IMR-90 (cell line): ENCODE measurements around the gene TMCC1. TPM values are rescaled to one million over a fixed set of nuclear protein-coding genes. Genes with fewer than 3 reads are reported as not detected.

Experiments
- ATAC-seq: fragments of 200-7000 bp; cut with Tn5 transposase; 2 replicates; pipeline ENCODE4 v1.9.1; 2020; ENCODE audit warnings: low read depth, mild to moderate bottlenecking, moderate library complexity
- BruUV-seq: library from RNA; stranded (reverse); fragments of 400-500 nt; replicated peaks from 2 replicates; lab custom pipeline; 2021; lab: Mats Ljungman, UMichigan
- CTCF ChIA-PET: fragments of 300-600 bp; formaldehyde crosslinking; extraction: SDS; loops from one replicate; lab custom pipeline; 2021; ENCODE audit warnings: antibody characterized with exemption; lab: Yijun Ruan, JAX
- POLR2A ChIA-PET: fragments of 300-600 bp; sonication (Branson Sonifier 250); formaldehyde crosslinking; loops from one replicate; lab custom pipeline; 2022; ENCODE audit warnings: antibody characterized with exemption; ENCODE audit not compliant: unreplicated experiment; lab: Charles Lee
- DNase-seq: peaks from one replicate; pipeline ENCODE4 v3.0.0; 2013
- H2AFZ ChIP-seq: replicated peaks from 2 replicates; pipeline ENCODE3; 2013; ENCODE audit warnings: low read length, mild to moderate bottlenecking; ENCODE audit not compliant: poor library complexity
- H2AK5ac ChIP-seq: 2 replicates; pipeline ENCODE4 v1.6.1; 2013; ENCODE audit warnings: low read depth, low read length, inconsistent platforms
- H2AK9ac ChIP-seq: replicated peaks from 2 replicates; pipeline ENCODE3; 2013; ENCODE audit warnings: mild to moderate bottlenecking, low read depth, low read length, moderate library complexity; ENCODE audit not compliant: poor library complexity
- H2BK120ac ChIP-seq: 2 replicates; pipeline ENCODE4 v1.6.1; 2013; ENCODE audit warnings: low read depth, low read length, inconsistent platforms
- H2BK15ac ChIP-seq: 3 replicates; pipeline ENCODE4 v1.6.1; 2013; ENCODE audit warnings: low read depth, low read length, inconsistent platforms
- H2BK20ac ChIP-seq: 2 replicates; pipeline ENCODE4 v1.6.1; 2013; ENCODE audit warnings: low read depth, mild to moderate bottlenecking, inconsistent platforms, low read length, moderate library complexity
- H2BK5ac ChIP-seq: 2 replicates; pipeline ENCODE4 v1.6.1; 2013; ENCODE audit warnings: mild to moderate bottlenecking, low read depth, low read length, inconsistent platforms; ENCODE audit not compliant: poor library complexity, severe bottlenecking
- H3K14ac ChIP-seq: replicated peaks from 2 replicates; pipeline ENCODE4 v1.6.1; 2013; ENCODE audit warnings: low read depth, low read length, inconsistent platforms
- H3K18ac ChIP-seq: 2 replicates; pipeline ENCODE4 v1.6.1; 2013; ENCODE audit warnings: low read depth, low read length, control low read depth
- H3K23ac ChIP-seq: 2 replicates; pipeline ENCODE4 v1.6.1; 2013; ENCODE audit warnings: low read depth, low read length, inconsistent platforms
- H3K27ac ChIP-seq: 2 replicates; pipeline ENCODE4 v1.5.1; 2013; ENCODE audit warnings: mild to moderate bottlenecking, control low read depth, low read length; ENCODE audit not compliant: insufficient read depth
- H3K27me3 ChIP-seq: 2 replicates; pipeline ENCODE4 v1.6.1; 2013; ENCODE audit warnings: low read length; ENCODE audit not compliant: control insufficient read depth, insufficient read depth
- H3K36me3 ChIP-seq: 2 replicates; pipeline ENCODE4 v1.6.1; 2013; ENCODE audit warnings: low read length, mixed read lengths; ENCODE audit not compliant: control insufficient read depth, insufficient read depth
- H3K4ac ChIP-seq: 2 replicates; pipeline ENCODE4 v1.6.1; 2013; ENCODE audit warnings: low read depth, low read length, inconsistent platforms
- H3K4me1 ChIP-seq: 2 replicates; pipeline ENCODE4 v1.6.1; 2013; ENCODE audit warnings: low read length, mixed read lengths; ENCODE audit not compliant: control insufficient read depth, insufficient read depth
- H3K4me2 ChIP-seq: 2 replicates; pipeline ENCODE4 v1.6.1; 2013; ENCODE audit warnings: low read depth, mild to moderate bottlenecking, control low read depth, low read length, moderate library complexity
- H3K4me3 ChIP-seq: 2 replicates; pipeline ENCODE4 v1.5.1; 2013; ENCODE audit warnings: low read depth, mild to moderate bottlenecking, control low read depth, low read length, moderate library complexity; ENCODE audit not compliant: insufficient read depth
- H3K56ac ChIP-seq: 2 replicates; pipeline ENCODE4 v1.6.1; 2013; ENCODE audit warnings: low read length, inconsistent platforms; ENCODE audit not compliant: insufficient read depth; ENCODE audit errors: extremely low read depth
- H3K79me1 ChIP-seq, 2 experiments: 2 replicates each; pipeline ENCODE4 v1.6.1; 2013; ENCODE audit warnings: low read length in 2 of 2, inconsistent platforms in 1 of 2, low read depth in 1 of 2
- H3K9ac ChIP-seq: 2 replicates; pipeline ENCODE4 v1.6.1; 2013; ENCODE audit warnings: low read depth, low read length, control low read depth
- H3K9me1 ChIP-seq: 2 replicates; pipeline ENCODE4 v1.6.1; 2013; ENCODE audit warnings: low read length, inconsistent platforms; ENCODE audit not compliant: insufficient read depth
- H3K9me3 ChIP-seq: 2 replicates; pipeline ENCODE4 v1.6.1; 2013; ENCODE audit warnings: low read length; ENCODE audit not compliant: control insufficient read depth, insufficient read depth
- H4K20me1 ChIP-seq: 2 replicates; pipeline ENCODE4 v1.6.1; 2013; ENCODE audit warnings: low read length, inconsistent platforms; ENCODE audit not compliant: insufficient read depth
- H4K5ac ChIP-seq: 2 replicates; pipeline ENCODE4 v1.6.1; 2013; ENCODE audit warnings: mild to moderate bottlenecking, low read depth, low read length, control low read depth
- H4K8ac ChIP-seq, 2 experiments: 2 replicates each; pipeline ENCODE4 v1.6.1; 2013; ENCODE audit warnings: low read depth in 2 of 2, low read length in 2 of 2, control low read depth in 1 of 2, inconsistent platforms in 1 of 2
- H4K91ac ChIP-seq: 2 replicates; pipeline ENCODE4 v1.6.1; 2013; ENCODE audit warnings: low read depth, low read length, inconsistent platforms; ENCODE audit not compliant: insufficient read depth
- WGBS, 2 experiments: methylation state at CpG; one replicate each; pipeline versions ENCODE4 v1.1.5 to v1.1.7; 2013; ENCODE audit warnings: missing lambda C conversion rate in 2 of 2; ENCODE audit not compliant: insufficient read length in 1 of 2; ENCODE audit errors: extremely low coverage in 2 of 2; 5-methylcytosine and 5-hydroxymethylcytosine counted together
- dilution Hi-C: fragments of 300-500 bp; cut with HindIII; formaldehyde crosslinking; loops from one replicate; pipeline ENCODE4 v1.14.3; 2018; ENCODE audit warnings: low sequenced_read_pairs; ENCODE audit not compliant: unreplicated experiment
- in situ Hi-C: fragments of 300-500 bp; cut with MboI; formaldehyde crosslinking; loops from 3 replicates; pipeline ENCODE4 v1.14.3; 2019; ENCODE audit warnings: low sequenced_read_pairs, inconsistent platforms, mixed read lengths
- intact Hi-C: fragments of 100-400 bp; cut with micrococcal nuclease; formaldehyde crosslinking; loops from 2 replicates; pipeline ENCODE4 v1.10.0; 2022
- polyA plus RNA-seq, 3 experiments: library from polyadenylated mRNA; depleted of rRNA; stranded (reverse); fragments of >200 nt; gene quantifications; 2 replicates each; pipeline ENCODE4 v1.2.3, GENCODE V29; 2012; ENCODE audit warnings: low replicate concordance in 1 of 3
- total RNA-seq: library from RNA; depleted of rRNA; stranded (reverse); fragments of >200 nt; gene quantifications from 2 replicates; pipeline ENCODE4 v1.2.3, GENCODE V29; 2012
- TF ChIP-seq, protein P1 (sequence below): fragments of 150-350 bp; IDR thresholded peaks from 2 replicates; pipeline ENCODE4 v1.6.1; 2016; ENCODE audit warnings: low read depth, mild to moderate bottlenecking, low read length, moderate library complexity, borderline replicate concordance

Gene TMCC1
- total and polyA plus RNA-seq, 2 of the 4 experiments (the other 2 are of a cell fraction) = 5.0 to 7.3 TPM

DNA sequence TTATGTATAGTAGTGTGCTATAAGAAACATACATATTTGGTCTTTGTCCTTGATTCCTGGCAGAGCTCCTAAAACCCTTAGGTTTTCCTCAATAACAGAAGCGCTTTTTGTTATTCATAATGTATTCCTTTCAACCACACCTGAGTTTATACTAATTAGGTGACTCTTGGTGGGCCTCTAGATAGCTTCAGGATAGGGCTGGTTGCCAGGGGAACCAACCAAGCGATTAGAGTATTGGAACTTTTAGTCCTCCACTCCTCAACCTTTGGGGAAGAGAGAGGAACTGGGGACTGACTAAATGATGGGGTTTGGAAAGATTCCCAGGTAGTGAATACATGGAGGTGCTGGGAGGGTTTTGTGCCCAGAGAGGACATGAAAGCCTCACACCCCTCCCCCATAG, 24.6 kb downstream of the TMCC1 start:
- Histone ChIP-seq H3K4ac (no peak overlapping the region), H2BK20ac (no peak overlapping the region), H2BK15ac (no peak overlapping the region), H4K8ac (no peak overlapping the region), H3K27ac (no peak overlapping the region), H3K18ac (no peak overlapping the region), H3K56ac (no peak overlapping the region), H2AFZ (no peak overlapping the region), H3K4me1 (no peaks in the 10 kb centered on the region), H3K9ac (no peak overlapping the region), H3K9me3 (no peaks in the 10 kb centered on the region), H3K9me1 (no peaks in the 10 kb centered on the region), H3K27me3 (no peaks in the 10 kb centered on the region), H3K14ac (no peak overlapping the region), H3K4me2 (no peak overlapping the region), H2BK5ac (no peak overlapping the region), H3K79me1 (peaks cover 7 to 18% of the 10 kb centered on the region in 2 experiments; a peak in 3 of 4 replicates), H4K20me1 (peaks cover 3% of the 10 kb centered on the region), H4K91ac (no peak overlapping the region), H2AK5ac (no peak overlapping the region), H2BK120ac (no peak overlapping the region), H4K5ac (no peak overlapping the region), H3K23ac (no peak overlapping the region), H2AK9ac (no peak overlapping the region), H3K36me3 (peaks cover 4% of the 10 kb centered on the region; the same call in 1 of the 2 replicates), H3K4me3 (no peak overlapping the region)
- WGBS, 2 experiments = no CpG with 5 or more reads among the region's 2 CpGs
- dilution Hi-C loops (no loop called here), in situ Hi-C loops (no loop called here), intact Hi-C loops (no loop called here)
- POLR2A ChIA-PET = no interaction called here
- TF ChIP-seq, protein P1, sequence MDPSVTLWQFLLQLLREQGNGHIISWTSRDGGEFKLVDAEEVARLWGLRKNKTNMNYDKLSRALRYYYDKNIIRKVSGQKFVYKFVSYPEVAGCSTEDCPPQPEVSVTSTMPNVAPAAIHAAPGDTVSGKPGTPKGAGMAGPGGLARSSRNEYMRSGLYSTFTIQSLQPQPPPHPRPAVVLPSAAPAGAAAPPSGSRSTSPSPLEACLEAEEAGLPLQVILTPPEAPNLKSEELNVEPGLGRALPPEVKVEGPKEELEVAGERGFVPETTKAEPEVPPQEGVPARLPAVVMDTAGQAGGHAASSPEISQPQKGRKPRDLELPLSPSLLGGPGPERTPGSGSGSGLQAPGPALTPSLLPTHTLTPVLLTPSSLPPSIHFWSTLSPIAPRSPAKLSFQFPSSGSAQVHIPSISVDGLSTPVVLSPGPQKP = no peak
- no TSS peak for BruUV-seq
- DNase-seq (no peak), ATAC-seq (no peak)
- CTCF ChIA-PET = no interaction called here
